Cardiac fibroblast (primary cell): ENCODE measurements around the gene MYO3A.

ENCODE experiments used
- DNase-seq, 2 donors: peaks; one replicate each; pipeline versions ENCODE4 v3.0.0 to v3.0.0-alpha.2; 2010; ENCODE audit warnings: low read depth in 2 of 2
- H3K4me3 ChIP-seq, 2 donors: replicated peaks in 1 of 2; 1 replicate in 1 of 2; 2 replicates in 1 of 2; pipeline ENCODE4 v1.5.1; 2011; ENCODE audit warnings: low read depth in 2 of 2, low read length in 2 of 2, mild to moderate bottlenecking in 2 of 2, moderate library complexity in 1 of 2
- CTCF ChIP-seq: IDR thresholded peaks from one replicate; pipeline ENCODE4 v1.5.1; 2011; ENCODE audit warnings: low read depth, mild to moderate bottlenecking, low read length, inconsistent platforms

The MYO3A gene

GRCh38 chr10:25944771-25945170 is 10.7 kb downstream of the MYO3A start:
- no peak for TF ChIP-seq CTCF
- no peak overlapping the region for H3K4me3 ChIP-seq
- DNase-seq = no peak

GRCh38 chr10:25952857-25953256 is 18.8 kb downstream of the MYO3A start:
- TF ChIP-seq CTCF = no peak
- H3K4me3 ChIP-seq = no peak overlapping the region
- DNase-seq = no peak

GRCh38 chr10:25954851-25955250 is 20.8 kb downstream of the MYO3A start:
- TF ChIP-seq CTCF = no peak
- H3K4me3 ChIP-seq = no peak overlapping the region
- DNase-seq = no peak

- no peak for DNase-seq
- H3K4me3 ChIP-seq = no peak overlapping the region
- TF ChIP-seq CTCF = no peak
These were observed 25.7 kb downstream of the MYO3A start for GRCh38 chr10:25959540-25960232.

GRCh38 chr10:25965584-25965983 is 31.6 kb downstream of the MYO3A start:
- TF ChIP-seq CTCF = no peak
- no peak for DNase-seq
- H3K4me3 ChIP-seq = no peak overlapping the region

GRCh38 chr10:25966844-25967243 is 32.8 kb downstream of the MYO3A start:
- H3K4me3 ChIP-seq = no peak overlapping the region
- no peak for DNase-seq
- TF ChIP-seq CTCF = no peak

GRCh38 chr10:25972631-25973030 is 38.6 kb downstream of the MYO3A start:
- no peak for DNase-seq
- H3K4me3 ChIP-seq = no peak overlapping the region
- TF ChIP-seq CTCF = no peak
